HG02938 (cell line): ENCODE measurements around the gene VTCN1.
"Not testable (repeated sequence)": the region's sequence is repeated elsewhere in the genome, so short reads cannot be mapped to it uniquely, and the experiment has no call there.

Experiments used
- ATAC-seq: cut with Tn5 transposase; IDR thresholded peaks from one replicate; pipeline ENCODE4 v1.9.1; 2021; ENCODE audit warnings: mild to moderate bottlenecking, moderate library complexity; ENCODE audit not compliant: unreplicated experiment

Gene VTCN1

GRCh38 chr1:117128323-117129079, 82.2 kb downstream of the VTCN1 start:
- ATAC-seq = no peak

- no peak for ATAC-seq
Observed at GRCh38 chr1:117127795-117128194, 82.9 kb downstream of the VTCN1 start.

GRCh38 chr1:117124661-117125060, 86.1 kb downstream of the VTCN1 start:
- ATAC-seq = no peak

GRCh38 chr1:117123274-117123673, 87.5 kb downstream of the VTCN1 start:
- ATAC-seq = no peak

- no peak for ATAC-seq
Observed at GRCh38 chr1:117122330-117123025, 88.2 kb downstream of the VTCN1 start.

- ATAC-seq = peak; percentile 88
Observed at GRCh38 chr1:117121589-117122329, 89.0 kb downstream of the VTCN1 start, which contains the start of gene TRIM45. TRIM45 (minus strand) TSS chr1:117121749; CDS start chr1:117121201, 548 bp downstream.

GRCh38 chr1:117120774-117121588, 89.7 kb downstream of the VTCN1 start:
- no peak for ATAC-seq

- ATAC-seq = not testable (repeated sequence)
Observed at GRCh38 chr1:117119144-117119543, 91.6 kb downstream of the VTCN1 start.

GRCh38 chr1:117118137-117118536, 92.6 kb downstream of the VTCN1 start:
- ATAC-seq = no peak

GRCh38 chr1:117117697-117118096, 93.0 kb downstream of the VTCN1 start:
- no peak for ATAC-seq

- no peak for ATAC-seq
Observed at GRCh38 chr1:117116784-117117130, 94.0 kb downstream of the VTCN1 start.

GRCh38 chr1:117116090-117116783, 94.5 kb downstream of the VTCN1 start:
- no peak for ATAC-seq

- ATAC-seq = no peak
Observed at GRCh38 chr1:117114877-117115276, 95.8 kb downstream of the VTCN1 start.

GRCh38 chr1:117113199-117113598, 97.5 kb downstream of the VTCN1 start:
- ATAC-seq = no peak

GRCh38 chr1:117112047-117112717, 98.5 kb downstream of the VTCN1 start:
- ATAC-seq = no peak

- no peak for ATAC-seq
Observed at GRCh38 chr1:117110774-117111173, 100.0 kb downstream of the VTCN1 start.

GRCh38 chr1:117107364-117107763, 103.4 kb downstream of the VTCN1 start:
- ATAC-seq = no peak

- ATAC-seq = no peak
Observed at GRCh38 chr1:117106478-117106877, 104.2 kb downstream of the VTCN1 start.

- no peak for ATAC-seq
Observed at GRCh38 chr1:117105722-117106121, 105.0 kb downstream of the VTCN1 start.

GRCh38 chr1:117104986-117105385, 105.7 kb downstream of the VTCN1 start:
- ATAC-seq = no peak
